ENCODE data around the gene APOL5. TPM values are rescaled to one million over a fixed set of nuclear protein-coding genes. Genes with fewer than 3 reads are reported as not detected.

The APOL5 gene
- total RNA-seq, 1 experiment from 2014 or later = not detected

- POLR2A ChIA-PET = no interaction called here
- H3K27me3 Mint-ChIP-seq (ENCODE audit: low read depth) = no peaks in the 10 kb centered on the region
- H3K9me3 Mint-ChIP-seq = peaks cover 17% of the 10 kb centered on the region
- no peak overlapping the region for H3K4me3 Mint-ChIP-seq
- CTCF ChIA-PET = interaction anchor here (1.3 to 1.7 kb wide), 3 partner anchors 56 to 113 kb away, joined by 4 to 11 read pairs (median 5); no protein-coding TSS in a partner anchor
- peaks cover 29% of the 10 kb centered on the region for H3K4me1 Mint-ChIP-seq
- TF ChIP-seq ZNF423 (CRISPR knock-in tag; IDR thresholded peaks at IDR 0.05) = no peak
- TF ChIP-seq ZNF416 (CRISPR knock-in tag; IDR thresholded peaks at IDR 0.05) = no peak
- TF ChIP-seq AFF4 (CRISPR knock-in tag; IDR thresholded peaks at IDR 0.05; ENCODE audit: borderline replicate concordance) = no peak
- no peak for TF ChIP-seq ATF6 (CRISPR knock-in tag; IDR thresholded peaks at IDR 0.05)
- TF ChIP-seq GABPB1 (CRISPR knock-in tag; IDR thresholded peaks at IDR 0.05) = no peak
- no peak for TF ChIP-seq TEAD1 (CRISPR knock-in tag; IDR thresholded peaks at IDR 0.05)
- no peak for TF ChIP-seq RORB (CRISPR knock-in tag; IDR thresholded peaks at IDR 0.05)
- no peak for TF ChIP-seq CREB1 (CRISPR knock-in tag; IDR thresholded peaks at IDR 0.05)
- TF ChIP-seq CTCF (IDR thresholded peaks at IDR 0.05) = no peak
- no peak for TF ChIP-seq FOXP1 (CRISPR knock-in tag; IDR thresholded peaks at IDR 0.05; ENCODE audit: borderline replicate concordance)
- TF ChIP-seq EMX1 (CRISPR knock-in tag; IDR thresholded peaks at IDR 0.05) = no peak
- TF ChIP-seq ELF4 (CRISPR knock-in tag; IDR thresholded peaks at IDR 0.05; ENCODE audit: low read depth) = no peak
- no peak overlapping the region for H3K27ac Mint-ChIP-seq
- DNase-seq (ENCODE audit: low spot score) = no peak
- ATAC-seq = no peak
- H3K36me3 Mint-ChIP-seq = peaks cover 32% of the 10 kb centered on the region
Measured at GRCh38 chr22:35739931-35740380, 22.3 kb downstream of the APOL5 start.

- H3K4me1 Mint-ChIP-seq = peaks cover 29% of the 10 kb centered on the region
- no peaks in the 10 kb centered on the region for H3K27me3 Mint-ChIP-seq (ENCODE audit: low read depth)
- DNase-seq (ENCODE audit: low spot score) (no peak), ATAC-seq (no peak)
- H3K9me3 Mint-ChIP-seq = peaks cover 13% of the 10 kb centered on the region
- H3K27ac Mint-ChIP-seq = peak overlapping the region; percentile 20; the same call in 1 of the 2 replicates
- peaks cover 34% of the 10 kb centered on the region for H3K36me3 Mint-ChIP-seq
- H3K4me3 Mint-ChIP-seq = no peak overlapping the region
- ChIA-PET POLR2A (no interaction called here), CTCF (interaction anchor here (1.6 kb wide), 1 partner anchor 109 kb away, joined by 6 read pairs; no protein-coding TSS in a partner anchor)
- TF ChIP-seq NFATC4 (CRISPR knock-in tag; IDR thresholded peaks at IDR 0.05) (no peak), ZNF138 (CRISPR knock-in tag; conservative IDR thresholded peaks at IDR 0.05) (no peak), USF2 (CRISPR knock-in tag; IDR thresholded peaks at IDR 0.05) (no peak), NFE2L1 (CRISPR knock-in tag; IDR thresholded peaks at IDR 0.05) (no peak), USF1 (CRISPR knock-in tag; IDR thresholded peaks at IDR 0.05) (no peak), STAT6 (CRISPR knock-in tag; conservative IDR thresholded peaks at IDR 0.05; ENCODE audit: low read depth) (no peak), TEAD1 (CRISPR knock-in tag; IDR thresholded peaks at IDR 0.05) (no peak), MXD4 (CRISPR knock-in tag; IDR thresholded peaks at IDR 0.05; ENCODE audit: borderline replicate concordance) (no peak), TCF7 (CRISPR knock-in tag; IDR thresholded peaks at IDR 0.05; ENCODE audit: low read depth) (no peak), PRRX2 (CRISPR knock-in tag; IDR thresholded peaks at IDR 0.05) (no peak), ZNF281 (CRISPR knock-in tag; IDR thresholded peaks at IDR 0.05) (no peak)
Measured at GRCh38 chr22:35740616-35741015, 22.9 kb downstream of the APOL5 start.
